HG03060 (cell line): ENCODE results near the gene TMEM9.

Source experiments
- ATAC-seq: cut with Tn5 transposase; IDR thresholded peaks from one replicate; pipeline ENCODE4 v1.9.1; 2021; ENCODE audit warnings: low read depth, moderate number of reproducible peaks; ENCODE audit not compliant: unreplicated experiment

Gene TMEM9

GRCh38 chr1:201111672-201112071 lies 42.6 kb downstream of the TMEM9 start:
- ATAC-seq = no peak

DNA sequence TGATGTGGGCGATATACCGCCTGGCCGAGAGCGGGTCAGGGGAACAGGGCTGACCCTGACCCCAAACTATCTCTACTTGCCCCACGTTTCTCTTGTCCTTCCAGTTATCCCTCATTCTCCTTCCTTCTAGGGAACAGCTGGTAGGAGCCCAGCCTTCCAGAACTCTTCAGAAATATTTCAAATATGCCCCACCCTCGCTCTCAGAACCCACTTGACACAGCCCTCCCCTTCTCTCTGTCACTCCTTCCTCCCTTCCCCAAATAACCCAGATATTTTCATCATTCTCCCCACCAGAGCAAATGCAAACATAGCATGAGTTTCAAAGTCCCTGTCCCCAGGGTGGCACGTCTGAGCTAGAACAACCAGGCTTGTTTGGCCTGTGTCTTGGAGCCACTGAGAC lies 43.1 kb downstream of the TMEM9 start:
- ATAC-seq = no peak

- no peak for ATAC-seq
Measured at GRCh38 chr1:201110616-201111015, 43.7 kb downstream of the TMEM9 start.

DNA sequence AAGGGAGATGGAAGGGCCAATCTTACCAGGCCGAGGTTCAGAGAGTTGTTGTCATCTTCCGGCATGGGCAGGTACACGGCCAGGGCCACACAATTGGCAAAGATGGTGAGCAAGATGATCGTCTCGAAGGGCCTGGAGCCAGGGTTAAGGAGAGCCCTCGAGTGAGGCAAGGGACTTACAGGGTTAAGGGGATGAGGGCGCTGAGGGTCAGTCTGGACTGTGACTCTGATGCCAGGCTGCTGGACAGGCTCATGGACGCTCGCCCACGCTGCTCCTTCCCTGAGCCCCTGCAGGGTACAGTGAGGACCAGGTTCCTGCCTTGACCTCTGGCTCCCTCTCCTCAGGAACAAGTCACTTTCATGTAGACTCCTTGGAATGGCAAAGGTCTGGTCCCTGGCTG lies 44.1 kb downstream of the TMEM9 start:
- no peak for ATAC-seq

- no peak for ATAC-seq
Measured at GRCh38 chr1:201109651-201110050, 44.6 kb downstream of the TMEM9 start.

- ATAC-seq = no peak
Measured at GRCh38 chr1:201108614-201109013, 45.7 kb downstream of the TMEM9 start.

GRCh38 chr1:201105688-201106087 lies 48.6 kb downstream of the TMEM9 start:
- no peak for ATAC-seq

DNA sequence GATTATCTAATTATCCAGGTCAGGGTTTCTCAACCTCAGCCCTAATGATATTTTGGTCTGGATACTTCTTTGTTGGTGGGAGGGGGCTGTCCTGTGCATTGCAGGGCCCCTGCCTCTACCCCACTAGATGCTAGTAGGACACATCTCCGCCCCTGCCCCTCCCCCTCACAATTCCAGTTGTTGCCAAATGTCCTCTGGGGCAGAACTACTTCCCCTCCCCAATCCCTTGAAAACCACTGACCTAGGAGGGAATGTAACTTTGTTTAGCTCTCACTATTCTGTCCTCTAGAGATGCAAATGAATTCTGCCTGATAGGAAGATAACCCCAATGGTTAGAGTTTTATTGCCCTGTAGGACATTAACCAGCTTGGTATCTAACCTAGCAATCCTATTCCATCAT lies 50.1 kb downstream of the TMEM9 start:
- no peak for ATAC-seq

DNA sequence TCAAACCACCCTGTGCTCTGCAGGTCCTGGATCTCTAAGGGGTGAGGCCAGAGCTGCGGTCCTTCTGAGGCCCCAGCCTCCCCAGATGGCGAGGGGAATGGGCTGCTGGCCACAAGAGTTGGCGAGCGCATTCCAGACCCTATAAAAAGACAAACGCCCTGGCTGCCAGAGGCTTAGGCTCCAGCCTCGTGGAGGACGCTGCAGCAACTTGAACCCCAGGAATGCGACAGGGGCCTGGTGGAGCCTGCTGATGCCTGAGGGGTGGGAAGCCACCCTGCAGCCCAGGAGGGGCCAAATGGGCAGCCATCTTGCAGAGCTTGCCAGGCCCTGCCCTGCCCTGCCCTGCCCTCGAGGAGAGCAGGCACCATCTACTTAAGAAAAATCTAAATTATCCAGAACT lies 50.6 kb downstream of the TMEM9 start:
- ATAC-seq = no peak

- no peak for ATAC-seq
Measured at GRCh38 chr1:201100169-201100930, 53.9 kb downstream of the TMEM9 start.

DNA sequence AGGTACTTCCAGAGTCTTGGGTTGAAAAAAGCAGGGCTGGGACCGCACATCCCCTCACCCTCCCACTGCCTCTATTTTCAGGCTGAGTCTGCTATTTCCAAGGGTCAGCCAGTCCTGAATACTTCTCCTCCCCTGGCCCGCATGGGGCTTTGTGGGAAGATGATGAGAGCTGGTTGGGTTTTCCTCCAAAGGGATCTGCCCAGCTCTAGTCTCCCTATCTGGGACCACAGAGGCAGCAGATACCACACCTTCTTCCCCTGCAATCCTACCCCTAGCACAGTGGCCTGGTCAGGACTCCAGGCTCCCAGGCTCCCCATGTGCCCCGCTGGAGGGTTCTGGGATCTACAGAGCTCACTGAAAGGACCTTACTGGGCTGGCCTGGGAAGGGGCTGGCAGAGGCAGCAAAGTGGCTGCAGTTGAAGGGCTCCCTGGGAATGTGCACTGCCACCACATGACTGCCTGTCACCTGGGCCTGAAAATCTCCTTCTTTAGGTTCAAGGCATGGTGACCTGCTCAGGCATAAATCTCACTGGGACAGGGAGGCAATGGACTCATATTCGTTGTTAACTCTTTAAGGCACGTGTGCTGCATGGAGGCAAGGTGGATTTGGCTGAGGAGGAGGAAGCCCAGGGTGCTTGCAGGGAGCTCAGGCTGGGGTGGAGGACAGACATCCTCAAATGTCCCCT lies 55.1 kb downstream of the TMEM9 start:
- no peak for ATAC-seq

GRCh38 chr1:201096977-201097856 lies 57.1 kb downstream of the TMEM9 start:
- no peak for ATAC-seq

DNA sequence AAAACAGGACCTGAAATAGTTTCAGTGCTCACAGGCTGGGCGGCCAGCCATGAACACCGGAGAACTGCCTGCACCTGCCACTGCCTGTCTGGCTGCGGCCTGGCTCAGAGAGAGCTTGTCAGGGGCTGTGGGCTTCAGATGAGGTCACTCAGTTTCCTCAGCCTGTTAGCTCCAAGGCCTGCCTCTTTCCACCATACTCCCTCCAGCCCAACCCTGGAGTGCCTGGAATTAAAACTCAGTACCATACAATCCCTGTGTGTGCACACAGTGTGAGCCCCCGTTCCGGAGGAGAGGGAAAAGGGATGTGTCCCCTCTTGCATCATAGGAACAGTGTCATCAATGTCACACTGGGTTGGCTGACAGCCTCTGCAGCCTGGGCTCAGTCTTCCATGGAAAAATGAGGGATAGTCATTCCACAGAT lies 58.2 kb downstream of the TMEM9 start:
- ATAC-seq = no peak

- ATAC-seq = no peak
Measured at GRCh38 chr1:201095581-201095980, 58.7 kb downstream of the TMEM9 start.

DNA sequence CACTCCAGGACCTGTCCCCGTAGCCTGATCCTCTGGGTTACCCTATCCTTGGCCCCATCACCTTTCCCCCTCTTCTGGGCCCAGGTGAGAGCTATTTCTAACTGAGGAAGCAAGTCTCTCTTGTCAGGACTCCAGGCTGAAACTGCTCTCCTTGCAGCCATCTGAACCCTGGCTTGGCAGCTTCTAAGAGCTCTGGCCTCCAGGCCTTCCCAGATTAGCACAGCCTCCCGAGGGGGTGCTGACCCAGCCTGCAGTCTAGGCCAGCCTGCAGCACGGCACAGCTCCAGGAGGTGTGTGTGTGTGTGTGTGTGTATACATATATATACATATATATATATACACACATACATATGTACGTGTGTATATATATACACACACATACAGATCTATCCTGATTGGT lies 59.4 kb downstream of the TMEM9 start:
- no peak for ATAC-seq

DNA sequence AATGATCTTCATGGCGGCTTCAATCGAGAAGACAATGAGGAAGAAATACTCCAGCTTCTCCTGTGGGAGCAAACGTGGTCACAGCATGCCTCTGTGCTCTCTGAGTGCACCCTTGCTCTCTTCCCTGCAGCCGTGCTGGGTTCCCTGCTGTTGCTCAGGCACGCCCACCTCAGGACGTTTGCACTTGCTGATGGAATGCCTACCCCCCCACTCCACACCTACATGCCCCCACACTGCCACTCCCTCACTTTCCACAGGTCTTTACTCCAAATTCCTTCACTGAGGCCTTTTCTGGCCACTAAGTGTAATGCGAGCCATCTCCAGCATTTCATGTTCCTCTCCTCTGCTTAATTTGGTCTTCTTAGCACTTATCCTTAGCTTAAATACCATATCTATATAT lies 60.3 kb downstream of the TMEM9 start:
- no peak for ATAC-seq

DNA sequence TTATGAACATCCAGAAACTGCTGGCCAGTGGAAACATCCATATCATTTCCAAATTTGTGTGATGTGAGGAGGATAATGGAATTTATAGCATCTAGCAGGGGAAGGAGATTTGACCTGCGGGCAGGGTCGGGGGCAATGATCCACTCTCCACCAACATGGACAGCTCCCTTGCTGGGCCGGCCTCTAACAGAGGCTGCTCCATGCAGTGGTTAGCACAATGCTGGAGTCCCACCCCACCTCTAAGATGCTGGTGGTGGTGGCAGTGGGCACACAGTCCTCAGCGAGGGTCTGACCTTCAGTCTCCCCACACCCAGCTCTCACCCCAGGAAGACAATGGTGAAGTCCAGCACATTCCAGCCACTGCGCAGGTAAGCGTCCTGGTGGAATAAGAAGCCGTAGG lies 60.7 kb downstream of the TMEM9 start:
- ATAC-seq = no peak

DNA sequence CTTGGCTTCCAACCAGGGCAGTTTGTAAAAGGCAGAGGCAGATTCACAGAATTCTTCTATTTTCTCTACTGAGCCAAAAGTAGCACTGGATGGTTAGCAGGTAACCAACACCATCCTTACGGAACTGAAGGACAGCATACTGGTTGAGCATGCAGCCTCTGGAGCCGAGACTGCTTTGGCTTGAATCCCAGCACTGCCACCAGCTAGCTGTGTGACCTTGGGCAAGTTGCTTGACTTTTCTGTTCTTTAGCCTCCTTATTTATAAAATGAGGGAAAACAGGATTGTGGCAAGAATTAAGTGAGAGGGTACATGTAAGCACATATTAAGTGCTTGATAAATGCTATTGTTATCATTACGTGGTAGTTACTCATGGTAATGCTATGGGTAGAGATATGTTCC lies 61.5 kb downstream of the TMEM9 start:
- ATAC-seq = no peak

GRCh38 chr1:201091256-201091655 lies 63.0 kb downstream of the TMEM9 start:
- ATAC-seq = no peak

DNA sequence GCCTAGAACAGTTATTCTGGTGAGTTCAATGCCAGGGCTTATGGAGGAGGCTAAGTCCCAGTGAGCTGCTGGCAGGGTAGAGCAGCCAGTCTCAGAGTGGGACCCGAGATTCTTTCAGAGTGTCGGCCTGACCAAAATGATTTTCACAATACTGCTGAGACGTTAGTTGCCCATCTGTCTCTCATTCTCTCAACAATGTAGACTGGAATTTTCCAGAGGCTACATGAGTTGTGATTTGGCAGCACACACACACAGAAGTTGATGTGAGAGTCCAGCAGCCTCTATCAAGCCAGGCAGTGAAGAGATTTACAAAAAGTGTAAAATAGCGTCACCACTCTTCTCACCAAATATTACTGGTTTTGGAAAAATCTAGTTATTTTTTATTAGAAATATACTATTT lies 63.7 kb downstream of the TMEM9 start:
- ATAC-seq = no peak

DNA sequence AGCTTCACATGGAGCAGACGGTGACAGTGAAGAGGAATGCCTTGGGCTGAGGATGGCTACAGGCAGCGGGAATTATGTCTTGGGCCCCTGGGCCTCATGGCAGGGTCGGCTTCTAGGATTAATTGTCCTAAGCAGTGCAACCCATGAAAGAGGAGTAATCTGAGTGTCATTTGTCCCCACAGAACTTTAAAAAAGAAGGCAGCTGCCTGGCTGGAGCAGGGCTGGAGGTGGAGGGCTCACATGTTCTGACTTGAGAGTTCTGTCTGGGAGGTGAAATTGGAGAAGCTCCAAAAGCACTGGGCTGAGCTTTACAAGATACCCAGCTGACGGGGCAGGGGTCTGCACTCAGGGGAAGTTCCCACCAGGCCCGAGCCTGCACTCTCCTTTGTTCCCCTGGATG lies 64.7 kb downstream of the TMEM9 start:
- no peak for ATAC-seq
